Uterus (tissue), 2 donors: Measurements from ENCODE around the gene GMDS.

Source experiments
- POLR2A ChIP-seq, 2 donors: fragments of 450-650 bp; IDR thresholded peaks; one replicate each; pipeline ENCODE4 v1.6.1; 2016; ENCODE audit warnings: antibody characterized with exemption in 2 of 2, mild to moderate bottlenecking in 1 of 2, moderate library complexity in 1 of 2
- TF ChIP-seq, protein P1 (sequence below), 4 experiments: fragments of 200-600 bp in 2 of 4; fragments of 450-650 bp in 2 of 4; sonication (generic) in 2 of 4; IDR thresholded peaks; one replicate each; pipeline ENCODE4 v1.5.1; 2016 to 2019; ENCODE audit warnings: antibody characterized with exemption in 4 of 4, mild to moderate bottlenecking in 2 of 4, moderate library complexity in 1 of 4

DNA sequence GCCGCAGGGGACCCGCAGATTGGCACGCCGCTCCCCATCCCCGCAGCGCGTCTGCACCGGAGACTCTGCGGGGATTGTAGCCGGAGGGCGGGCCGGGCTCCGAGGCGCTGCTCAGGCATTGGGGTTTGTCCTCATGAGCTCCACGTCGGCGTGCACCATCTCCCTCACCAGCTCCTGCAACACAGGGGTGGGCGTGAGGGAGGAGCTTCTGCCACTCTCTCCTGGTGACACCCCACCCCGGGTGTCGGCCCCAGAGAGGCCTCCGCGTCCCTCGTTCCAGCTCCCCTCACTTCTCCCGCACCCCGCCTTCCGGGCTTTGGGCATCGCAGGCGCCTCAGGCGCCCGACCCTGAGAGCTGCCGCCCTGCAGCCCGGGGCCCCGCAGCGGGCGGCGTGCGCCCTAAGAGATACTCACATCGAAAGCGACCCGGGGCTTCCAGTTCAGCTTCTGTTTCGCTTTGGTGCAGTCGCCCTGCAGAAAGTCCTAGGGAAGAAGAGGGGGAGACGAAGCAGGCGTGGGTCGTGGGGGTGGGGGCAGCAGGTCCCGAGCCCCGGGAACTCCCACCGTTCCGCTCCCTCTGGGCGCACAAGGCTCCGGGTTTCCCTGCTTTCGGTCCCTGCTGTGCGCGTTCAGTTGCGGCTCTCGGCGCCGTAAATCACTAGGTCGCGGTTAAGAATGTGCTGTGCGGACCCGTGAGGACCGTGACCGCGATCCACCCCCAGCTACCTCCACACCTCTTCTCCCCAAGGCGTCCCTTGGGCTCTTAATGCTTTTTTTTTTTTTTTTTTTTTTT, 621.2 kb downstream of the GMDS start:
- TF ChIP-seq POLR2A (IDR thresholded peaks at IDR 0.05): no peak
- TF ChIP-seq, protein P1, sequence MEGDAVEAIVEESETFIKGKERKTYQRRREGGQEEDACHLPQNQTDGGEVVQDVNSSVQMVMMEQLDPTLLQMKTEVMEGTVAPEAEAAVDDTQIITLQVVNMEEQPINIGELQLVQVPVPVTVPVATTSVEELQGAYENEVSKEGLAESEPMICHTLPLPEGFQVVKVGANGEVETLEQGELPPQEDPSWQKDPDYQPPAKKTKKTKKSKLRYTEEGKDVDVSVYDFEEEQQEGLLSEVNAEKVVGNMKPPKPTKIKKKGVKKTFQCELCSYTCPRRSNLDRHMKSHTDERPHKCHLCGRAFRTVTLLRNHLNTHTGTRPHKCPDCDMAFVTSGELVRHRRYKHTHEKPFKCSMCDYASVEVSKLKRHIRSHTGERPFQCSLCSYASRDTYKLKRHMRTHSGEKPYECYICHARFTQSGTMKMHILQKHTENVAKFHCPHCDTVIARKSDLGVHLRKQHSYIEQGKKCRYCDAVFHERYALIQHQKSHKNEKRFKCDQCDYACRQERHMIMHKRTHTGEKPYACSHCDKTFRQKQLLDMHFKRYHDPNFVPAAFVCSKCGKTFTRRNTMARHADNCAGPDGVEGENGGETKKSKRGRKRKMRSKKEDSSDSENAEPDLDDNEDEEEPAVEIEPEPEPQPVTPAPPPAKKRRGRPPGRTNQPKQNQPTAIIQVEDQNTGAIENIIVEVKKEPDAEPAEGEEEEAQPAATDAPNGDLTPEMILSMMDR (IDR thresholded peaks at IDR 0.05): peak in 1 of 4 experiments; percentile 6
